ENCODE measurements around the gene FBXL19. TPM values are rescaled to one million over a fixed set of nuclear protein-coding genes. Genes with fewer than 3 reads are reported as not detected.

Gene FBXL19
- polyA plus RNA-seq, 1 donor (not counting 4 experiments of a cell fraction or from before 2014, with no cell fraction given): 10.2 TPM

GRCh38 chr16:30896889-30897733 lies 26.3 kb upstream of the FBXL19 start:
- Histone ChIP-seq H3K36me3 (ENCODE audit: control insufficient read depth in 2 of 2, extremely low read depth in 1 of 2, insufficient read depth in 2 of 2, low read length in 2 of 2) (peaks cover 0 to 5% of the 10 kb centered on the region in 2 experiments), H3K9me1 (ENCODE audit: control insufficient read depth, extremely low read depth, insufficient read depth, low read length) (peaks cover 2% of the 10 kb centered on the region), H3K27me3 (ENCODE audit: control insufficient read depth, extremely low read depth, insufficient read depth, low read length) (no peaks in the 10 kb centered on the region), H3K4me1 (ENCODE audit: control insufficient read depth, extremely low read depth, insufficient read depth, low read length) (peaks cover 39% of the 10 kb centered on the region), H4K20me1 (ENCODE audit: control insufficient read depth, extremely low read depth, insufficient read depth, low read length) (no peaks in the 10 kb centered on the region), H3K79me2 (ENCODE audit: control insufficient read depth, insufficient read depth, low read length) (peaks cover 10% of the 10 kb centered on the region), H3K27ac (ENCODE audit: control insufficient read depth, insufficient read depth, low read length) (peak overlapping the region; percentile 93), H2AFZ (ENCODE audit: control insufficient read depth, low read length) (peak overlapping the region; percentile 59), H3K4me3 (ENCODE audit: control insufficient read depth in 2 of 3, extremely low read depth in 1 of 3, insufficient read depth in 2 of 3, low read depth in 1 of 3, low read length in 3 of 3) (peak overlapping the region; percentile 49 to 81 (median 77)), H3K9ac (ENCODE audit: control insufficient read depth, extremely low read depth, insufficient read depth, low read length) (peak overlapping the region; percentile 88), H3K9me3 (ENCODE audit: control insufficient read depth, low read depth, low read length) (no peaks in the 10 kb centered on the region), H3K4me2 (ENCODE audit: control insufficient read depth, extremely low read depth, insufficient read depth, low read depth, low read length) (peak overlapping the region; percentile 89)
- dilution Hi-C loops (cut with MboI; ENCODE audit: extremely low pct_ligation_motif_present, low sequenced_read_pairs): loop anchor here (25.0 kb wide), 1 partner anchor 110 kb away; the partner anchor contains the start of gene ZNF629
- DNase-seq (ENCODE audit: low read depth, low spot score) (peak; percentile 48), FAIRE-seq (no peak)
- no peak for TF ChIP-seq EZH2 (IDR thresholded peaks at IDR 0.05; ENCODE audit: low read length)
- TF ChIP-seq CTCF (optimal IDR thresholded peaks at IDR 0.05 in 1 of 3, IDR thresholded peaks at IDR 0.05 in 1 of 3, conservative IDR thresholded peaks at IDR 0.05 in 1 of 3; ENCODE audit: extremely low read depth in 1 of 3, insufficient read depth in 2 of 3, low read length in 3 of 3): no peak

GRCh38 chr16:30899794-30900193 lies 23.6 kb upstream of the FBXL19 start:
- Histone ChIP-seq H3K79me2 (ENCODE audit: control insufficient read depth, insufficient read depth, low read length) (no peaks in the 10 kb centered on the region), H4K20me1 (ENCODE audit: control insufficient read depth, extremely low read depth, insufficient read depth, low read length) (no peaks in the 10 kb centered on the region), H3K27me3 (ENCODE audit: control insufficient read depth, extremely low read depth, insufficient read depth, low read length) (no peaks in the 10 kb centered on the region), H3K4me1 (ENCODE audit: control insufficient read depth, extremely low read depth, insufficient read depth, low read length) (peaks cover 28% of the 10 kb centered on the region), H3K9me3 (ENCODE audit: control insufficient read depth, low read depth, low read length) (no peaks in the 10 kb centered on the region), H3K4me2 (ENCODE audit: control insufficient read depth, extremely low read depth, insufficient read depth, low read depth, low read length) (no peak overlapping the region), H3K9me1 (ENCODE audit: control insufficient read depth, extremely low read depth, insufficient read depth, low read length) (peaks cover 2% of the 10 kb centered on the region), H3K36me3 (ENCODE audit: control insufficient read depth in 2 of 2, extremely low read depth in 1 of 2, insufficient read depth in 2 of 2, low read length in 2 of 2) (no peaks in the 10 kb centered on the region), H3K4me3 (ENCODE audit: control insufficient read depth in 2 of 3, extremely low read depth in 1 of 3, insufficient read depth in 2 of 3, low read depth in 1 of 3, low read length in 3 of 3) (no peak overlapping the region), H3K27ac (ENCODE audit: control insufficient read depth, insufficient read depth, low read length) (no peak overlapping the region), H2AFZ (ENCODE audit: control insufficient read depth, low read length) (no peak overlapping the region), H3K9ac (ENCODE audit: control insufficient read depth, extremely low read depth, insufficient read depth, low read length) (no peak overlapping the region)
- DNase-seq (ENCODE audit: low read depth, low spot score) (no peak), FAIRE-seq (no peak)
- no peak for TF ChIP-seq CTCF (optimal IDR thresholded peaks at IDR 0.05 in 1 of 3, IDR thresholded peaks at IDR 0.05 in 1 of 3, conservative IDR thresholded peaks at IDR 0.05 in 1 of 3; ENCODE audit: extremely low read depth in 1 of 3, insufficient read depth in 2 of 3, low read length in 3 of 3)
- TF ChIP-seq EZH2 (IDR thresholded peaks at IDR 0.05; ENCODE audit: low read length): no peak
- dilution Hi-C loops (cut with MboI; ENCODE audit: extremely low pct_ligation_motif_present, low sequenced_read_pairs): loop anchor here (25.0 kb wide), 1 partner anchor 112 kb away; the partner anchor contains the start of gene ZNF629
